Activated CD8-positive, alpha-beta memory T cell treated with anti-CD3 and anti-CD28 coated beads, Interleukin-2, amount 50 U/mL, for 24 hours (primary cell): Measurements from ENCODE around the gene TTC3.

Experiments used
- DNase-seq: peaks from one replicate; pipeline ENCODE4 v3.0.0-alpha.2; 2020; ENCODE audit errors: extremely low read depth

Gene TTC3

GRCh38 chr21:37059181-37059580 is 13.9 kb upstream of the TTC3 start:
- no peak for DNase-seq

GRCh38 chr21:37060296-37060695 is 12.8 kb upstream of the TTC3 start:
- no peak for DNase-seq

GRCh38 chr21:37061926-37062592 is 11.0 kb upstream of the TTC3 start:
- no peak for DNase-seq

- no peak for DNase-seq
Measured at GRCh38 chr21:37062593-37062935, 10.5 kb upstream of the TTC3 start.

GRCh38 chr21:37063433-37063832 is 9.6 kb upstream of the TTC3 start:
- DNase-seq: no peak

- DNase-seq: no peak
Measured at GRCh38 chr21:37064841-37065240, 8.2 kb upstream of the TTC3 start.

- no peak for DNase-seq
Measured at GRCh38 chr21:37065561-37066177, 7.4 kb upstream of the TTC3 start.

- DNase-seq: no peak
Measured at GRCh38 chr21:37071561-37072273, 1.3 kb upstream of the TTC3 start.

GRCh38 chr21:37072274-37072987 is 623 bp upstream of the TTC3 start:
- DNase-seq: no peak

GRCh38 chr21:37073417-37074196 is 553 bp downstream of the TTC3 start:
- no peak for DNase-seq

- no peak for DNase-seq
Measured at GRCh38 chr21:37074197-37074510, 1.1 kb downstream of the TTC3 start.

GRCh38 chr21:37074546-37074945 is 1.5 kb downstream of the TTC3 start:
- DNase-seq: no peak

GRCh38 chr21:37075214-37075770 is 2.2 kb downstream of the TTC3 start:
- no peak for DNase-seq

GRCh38 chr21:37076087-37076850 is 3.2 kb downstream of the TTC3 start:
- DNase-seq: no peak

GRCh38 chr21:37077403-37077802 is 4.3 kb downstream of the TTC3 start:
- DNase-seq: no peak

GRCh38 chr21:37079211-37079824 is 6.3 kb downstream of the TTC3 start:
- DNase-seq: no peak

- no peak for DNase-seq
Measured at GRCh38 chr21:37082375-37082774, 9.3 kb downstream of the TTC3 start.

- DNase-seq: no peak
Measured at GRCh38 chr21:37082856-37083528, 9.9 kb downstream of the TTC3 start.

GRCh38 chr21:37085726-37086125 is 12.7 kb downstream of the TTC3 start:
- DNase-seq: no peak

GRCh38 chr21:37087188-37087587 is 14.1 kb downstream of the TTC3 start:
- no peak for DNase-seq
